T-helper 2 cell treated with Interferon-gamma antibody and Interleukin-4, amounts not matched to agents 5 μg/mL and 100 μg/mL, for 36 hours (primary cell): ENCODE data around the gene VSIR.

Experiments used
- DNase-seq: peaks from one replicate; pipeline ENCODE4 v3.0.0; 2021; ENCODE audit warnings: low spot score
- H3K27ac Mint-ChIP-seq: one replicate; pipeline ENCODE4 v1.8.0; 2021; ENCODE audit warnings: mild to moderate bottlenecking, mixed read lengths
- H3K27me3 Mint-ChIP-seq: one replicate; pipeline ENCODE4 v1.8.0; 2021; ENCODE audit warnings: low read depth, mixed read lengths
- H3K36me3 Mint-ChIP-seq: one replicate; pipeline ENCODE4 v1.8.0; 2021; ENCODE audit warnings: low read depth, mixed read lengths
- H3K4me1 Mint-ChIP-seq: one replicate; pipeline ENCODE4 v1.8.0; 2021; ENCODE audit warnings: low read depth, mixed read lengths
- H3K4me3 Mint-ChIP-seq: one replicate; pipeline ENCODE4 v1.8.0; 2022; ENCODE audit warnings: mild to moderate bottlenecking, moderate library complexity, mixed read lengths
- H3K9me3 Mint-ChIP-seq: one replicate; pipeline ENCODE4 v1.8.0; 2021; ENCODE audit warnings: mixed read lengths

Gene VSIR

GRCh38 chr10:71701496-71702132 is 71.7 kb downstream of the VSIR start:
- Mint-ChIP-seq H3K27ac (no peak overlapping the region), H3K9me3 (no peaks in the 10 kb centered on the region), H3K4me1 (peaks cover 15% of the 10 kb centered on the region), H3K27me3 (no peaks in the 10 kb centered on the region), H3K4me3 (no peak overlapping the region), H3K36me3 (no peaks in the 10 kb centered on the region)
- no peak for DNase-seq

- no peaks in the 10 kb centered on the region for H3K27me3 Mint-ChIP-seq
- H3K27ac Mint-ChIP-seq: no peak overlapping the region
- H3K4me3 Mint-ChIP-seq: no peak overlapping the region
- H3K4me1 Mint-ChIP-seq: peaks cover 15% of the 10 kb centered on the region
- H3K9me3 Mint-ChIP-seq: no peaks in the 10 kb centered on the region
- H3K36me3 Mint-ChIP-seq: no peaks in the 10 kb centered on the region
- DNase-seq: no peak
Measured at GRCh38 chr10:71700731-71701368, 72.5 kb downstream of the VSIR start.

- no peak for DNase-seq
- H3K4me3 Mint-ChIP-seq: peak overlapping the region; percentile 1
- peaks cover 28% of the 10 kb centered on the region for H3K4me1 Mint-ChIP-seq
Measured at GRCh38 chr10:71698737-71699136, 74.6 kb downstream of the VSIR start.

DNA sequence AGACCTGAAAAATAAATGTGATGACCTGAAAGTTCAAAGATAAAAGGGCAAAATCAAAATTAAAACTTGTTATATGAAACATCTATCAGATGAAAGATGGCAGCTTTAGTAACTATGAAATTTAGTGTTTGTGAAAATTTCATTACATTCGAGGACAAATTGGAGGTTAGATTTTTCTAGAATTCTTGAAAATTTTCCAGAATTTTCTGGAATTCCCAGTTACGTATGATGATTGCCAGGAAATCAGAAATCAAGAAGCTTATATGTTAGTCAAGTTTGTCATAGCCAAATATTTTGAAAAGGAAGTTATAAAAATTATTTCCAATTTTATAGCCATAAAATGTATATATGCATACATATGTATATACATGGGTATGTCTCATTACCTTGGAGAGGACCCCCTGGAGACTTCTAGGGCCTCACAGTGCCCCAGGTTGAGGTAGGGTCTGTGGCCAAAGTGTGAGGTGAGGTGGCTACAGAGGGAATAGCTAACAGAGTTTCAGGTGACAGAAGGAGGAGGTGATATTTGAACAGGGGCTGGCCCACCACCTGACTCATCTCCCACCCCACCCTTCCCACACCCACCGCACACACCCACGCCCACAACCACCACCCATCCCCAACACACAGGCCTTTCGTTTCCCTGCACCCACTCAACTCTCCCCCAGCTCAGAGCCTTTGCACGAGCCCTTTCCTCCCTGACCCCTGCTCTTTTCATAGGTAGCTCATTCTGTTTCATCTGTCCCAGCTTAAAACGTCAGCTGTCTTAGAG is 75.2 kb downstream of the VSIR start:
- Mint-ChIP-seq H3K4me3 (peak overlapping the region; percentile 1), H3K27me3 (no peaks in the 10 kb centered on the region), H3K27ac (peak overlapping the region; percentile 24), H3K4me1 (peaks cover 28% of the 10 kb centered on the region), H3K36me3 (no peaks in the 10 kb centered on the region), H3K9me3 (no peaks in the 10 kb centered on the region)
- peak; percentile 27 for DNase-seq

More at GRCh38 chr10:71698737-71699136, 74.6 kb downstream of the VSIR start:
- Mint-ChIP-seq H3K27me3 (no peaks in the 10 kb centered on the region), H3K27ac (peak overlapping the region; percentile 24), H3K9me3 (no peaks in the 10 kb centered on the region), H3K36me3 (no peaks in the 10 kb centered on the region)
